AG04450 (cell line): ENCODE results near the gene UBE2D2. TPM values are rescaled to one million over a fixed set of nuclear protein-coding genes. Genes with fewer than 3 reads are reported as not detected.
A peak's percentile ranks its signal among the peaks of the same experiment; 100 is the strongest.

Experiments used
- CTCF ChIA-PET: fragments of 300-600, 350-600 bp; formaldehyde crosslinking; extraction: SDS; loops from one replicate; lab custom pipeline; 2022; ENCODE audit warnings: antibody characterized with exemption, inconsistent platforms; lab: Charles Lee
- POLR2A ChIA-PET: fragments of 350-600 bp; formaldehyde crosslinking; extraction: SDS; loops from one replicate; lab custom pipeline; 2021; ENCODE audit warnings: antibody characterized with exemption, inconsistent platforms; lab: Yijun Ruan, JAX
- DNase-seq: peaks from one replicate; pipeline ENCODE4 v3.0.0-alpha.2; 2011; ENCODE audit warnings: low read depth, low spot score
- H3K27ac ChIP-seq: one replicate; pipeline ENCODE4 v1.5.1; 2012; ENCODE audit warnings: low read depth, low read length, control low read depth
- H3K27me3 ChIP-seq: one replicate; pipeline ENCODE4 v1.6.0; 2012; ENCODE audit warnings: low read length; ENCODE audit not compliant: control insufficient read depth, insufficient read depth
- H3K4me3 ChIP-seq: 2 replicates; pipeline ENCODE4 v1.5.1; 2011; ENCODE audit warnings: mild to moderate bottlenecking, low read depth, low read length, control low read depth
- H3K9me3 ChIP-seq: 2 replicates; pipeline ENCODE4 v1.5.1; 2012; ENCODE audit warnings: low read length; ENCODE audit not compliant: control insufficient read depth, insufficient read depth
- polyA plus RNA-seq: library from polyadenylated mRNA; depleted of rRNA; stranded (reverse); fragments of >200 nt; gene quantifications from 2 replicates; pipeline ENCODE4 v1.2.3, GENCODE V29; 2011
- TF ChIP-seq, protein P1 (sequence below): IDR thresholded peaks from 2 replicates; pipeline ENCODE4 v1.5.1; 2011; ENCODE audit warnings: low read depth, low read length, control low read depth, inconsistent platforms

The UBE2D2 gene
- polyA plus RNA-seq, 1 experiment = 60.9 TPM

GRCh38 chr5:139633295-139634027 lies 72.3 kb downstream of the UBE2D2 start:
- Histone ChIP-seq H3K27ac (no peak overlapping the region), H3K9me3 (no peaks in the 10 kb centered on the region; the same call in 1 of the 2 replicates), H3K27me3 (no peaks in the 10 kb centered on the region), H3K4me3 (no peak overlapping the region)
- POLR2A ChIA-PET = interaction anchor here (0.9 kb wide), 1 partner anchor 132 kb away, joined by 3 read pairs; no protein-coding TSS in a partner anchor
- DNase-seq = no peak
- CTCF ChIA-PET = interaction anchor here (0.5 to 8.7 kb wide), 52 partner anchors 11 to 262 kb away, joined by 3 to 314 read pairs (median 6); partner anchors contain the start of genes CXXC5 and DNAJC18
- TF ChIP-seq, protein P1, sequence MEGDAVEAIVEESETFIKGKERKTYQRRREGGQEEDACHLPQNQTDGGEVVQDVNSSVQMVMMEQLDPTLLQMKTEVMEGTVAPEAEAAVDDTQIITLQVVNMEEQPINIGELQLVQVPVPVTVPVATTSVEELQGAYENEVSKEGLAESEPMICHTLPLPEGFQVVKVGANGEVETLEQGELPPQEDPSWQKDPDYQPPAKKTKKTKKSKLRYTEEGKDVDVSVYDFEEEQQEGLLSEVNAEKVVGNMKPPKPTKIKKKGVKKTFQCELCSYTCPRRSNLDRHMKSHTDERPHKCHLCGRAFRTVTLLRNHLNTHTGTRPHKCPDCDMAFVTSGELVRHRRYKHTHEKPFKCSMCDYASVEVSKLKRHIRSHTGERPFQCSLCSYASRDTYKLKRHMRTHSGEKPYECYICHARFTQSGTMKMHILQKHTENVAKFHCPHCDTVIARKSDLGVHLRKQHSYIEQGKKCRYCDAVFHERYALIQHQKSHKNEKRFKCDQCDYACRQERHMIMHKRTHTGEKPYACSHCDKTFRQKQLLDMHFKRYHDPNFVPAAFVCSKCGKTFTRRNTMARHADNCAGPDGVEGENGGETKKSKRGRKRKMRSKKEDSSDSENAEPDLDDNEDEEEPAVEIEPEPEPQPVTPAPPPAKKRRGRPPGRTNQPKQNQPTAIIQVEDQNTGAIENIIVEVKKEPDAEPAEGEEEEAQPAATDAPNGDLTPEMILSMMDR = peak; percentile 98

GRCh38 chr5:139634028-139634325 lies 72.8 kb downstream of the UBE2D2 start:
- TF ChIP-seq, protein P1 = no peak
- Histone ChIP-seq H3K27me3 (no peaks in the 10 kb centered on the region), H3K4me3 (no peak overlapping the region), H3K27ac (peak overlapping the region; percentile 21), H3K9me3 (no peaks in the 10 kb centered on the region; the same call in 1 of the 2 replicates)
- no peak for DNase-seq
- CTCF ChIA-PET = interaction anchor here (0.5 to 8.7 kb wide), 50 partner anchors 11 to 262 kb away, joined by 3 to 314 read pairs (median 6); partner anchors contain the start of genes CXXC5 and DNAJC18
- POLR2A ChIA-PET = no interaction called here

DNA sequence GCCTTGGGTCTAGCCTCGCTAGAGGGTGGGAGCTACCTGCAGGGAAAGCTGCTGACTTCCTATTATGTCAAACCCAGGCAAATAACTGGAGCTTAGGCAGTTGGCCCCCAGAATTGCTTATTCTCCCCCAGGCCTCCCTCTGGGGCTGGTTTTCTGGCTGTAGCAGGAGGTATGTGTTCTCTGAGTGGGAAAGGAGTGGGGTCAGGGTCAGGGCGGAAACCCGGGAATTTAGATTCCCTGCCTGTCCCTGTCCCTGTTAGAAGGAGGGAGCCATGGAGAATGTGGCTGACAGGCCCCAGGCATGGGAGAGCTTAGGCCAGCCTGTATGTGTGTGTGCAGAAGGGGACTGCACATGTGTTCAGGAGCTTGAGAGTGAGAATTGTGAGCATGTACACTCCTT lies 73.4 kb downstream of the UBE2D2 start:
- CTCF ChIA-PET = interaction anchor here (1.0 to 8.7 kb wide), 29 partner anchors 10 to 336 kb away, joined by 3 to 314 read pairs (median 8); partner anchors contain the start of gene CXXC5
- no peak overlapping the region for H3K4me3 ChIP-seq
- DNase-seq = no peak
- POLR2A ChIA-PET = interaction anchor here (0.6 kb wide), 2 partner anchors 14 to 173 kb away, joined by 3 to 5 read pairs; partner anchors contain the start of gene CXXC5
- no peaks in the 10 kb centered on the region; the same call in 1 of the 2 replicates for H3K9me3 ChIP-seq
- H3K27ac ChIP-seq = no peak overlapping the region
- TF ChIP-seq, protein P1 = no peak
- H3K27me3 ChIP-seq = no peaks in the 10 kb centered on the region

- no peak for DNase-seq
- CTCF ChIA-PET = interaction anchor here (0.5 to 8.7 kb wide), 22 partner anchors 9 to 336 kb away, joined by 3 to 314 read pairs (median 5); partner anchors contain the start of gene CXXC5
- H3K4me3 ChIP-seq = no peak overlapping the region
- H3K27ac ChIP-seq = no peak overlapping the region
- no peaks in the 10 kb centered on the region; the same call in 1 of the 2 replicates for H3K9me3 ChIP-seq
- TF ChIP-seq, protein P1 = no peak
- no peaks in the 10 kb centered on the region for H3K27me3 ChIP-seq
- POLR2A ChIA-PET = interaction anchor here (0.9 to 5.4 kb wide), 6 partner anchors 14 to 62 kb away, joined by 3 to 57 read pairs (median 4); partner anchors contain the start of gene CXXC5
Observed at GRCh38 chr5:139635191-139635590, 74.1 kb downstream of the UBE2D2 start.
